Measurements from ENCODE around the gene MEST.
"Not testable (repeated sequence)": the region's sequence is repeated elsewhere in the genome, so short reads cannot be mapped to it uniquely, and the experiment has no call there.

The MEST gene

GRCh38 chr7:130527752-130528355 is 36.0 kb downstream of the MEST start:
- not testable (repeated sequence) for FAIRE-seq

- FAIRE-seq, result no peak
These were observed 37.5 kb downstream of the MEST start for GRCh38 chr7:130529417-130529816.

GRCh38 chr7:130537894-130538293 is 46.0 kb downstream of the MEST start:
- FAIRE-seq, result not testable (repeated sequence)

GRCh38 chr7:130541287-130541686 is 49.4 kb downstream of the MEST start:
- FAIRE-seq, result not testable (repeated sequence)

GRCh38 chr7:130542297-130542696 is 50.4 kb downstream of the MEST start:
- not testable (repeated sequence) for FAIRE-seq

GRCh38 chr7:130543487-130544010 is 51.7 kb downstream of the MEST start:
- FAIRE-seq, result no peak

GRCh38 chr7:130544356-130544755 is 52.5 kb downstream of the MEST start:
- FAIRE-seq, result no peak

GRCh38 chr7:130553398-130554029 is 61.6 kb downstream of the MEST start:
- no peak for FAIRE-seq

- FAIRE-seq, result no peak
These were observed 62.6 kb downstream of the MEST start for GRCh38 chr7:130554481-130554880.

All from G401.6 (cell line).